ENCODE results near the gene LIMS1.
"Not testable (repeated sequence)": the region's sequence is repeated elsewhere in the genome, so short reads cannot be mapped to it uniquely, and the experiment has no call there.

Gene LIMS1

GRCh38 chr2:108637304-108637669 is 103.0 kb downstream of the LIMS1 start:
- DNase-seq = no peak

GRCh38 chr2:108640731-108641130 is 106.5 kb downstream of the LIMS1 start:
- DNase-seq = no peak

GRCh38 chr2:108641756-108642155 is 107.5 kb downstream of the LIMS1 start:
- no peak for DNase-seq

- no peak for DNase-seq
These were observed 109.1 kb downstream of the LIMS1 start for GRCh38 chr2:108643261-108643849.

GRCh38 chr2:108643862-108644261 is 109.6 kb downstream of the LIMS1 start:
- DNase-seq = not testable (repeated sequence)

GRCh38 chr2:108644446-108644845 is 110.2 kb downstream of the LIMS1 start:
- not testable (repeated sequence) for DNase-seq

GRCh38 chr2:108648796-108649195 is 114.5 kb downstream of the LIMS1 start:
- DNase-seq = not testable (repeated sequence)

GRCh38 chr2:108650465-108650864 is 116.2 kb downstream of the LIMS1 start:
- DNase-seq = not testable (repeated sequence)

GRCh38 chr2:108651468-108651867 is 117.2 kb downstream of the LIMS1 start:
- DNase-seq = not testable (repeated sequence)

- DNase-seq = not testable (repeated sequence)
These were observed 118.1 kb downstream of the LIMS1 start for GRCh38 chr2:108652187-108652931.

GRCh38 chr2:108653425-108653824 is 119.2 kb downstream of the LIMS1 start:
- not testable (repeated sequence) for DNase-seq

- not testable (repeated sequence) for DNase-seq
These were observed 119.6 kb downstream of the LIMS1 start for GRCh38 chr2:108653849-108654248.

- not testable (repeated sequence) for DNase-seq
These were observed 120.4 kb downstream of the LIMS1 start for GRCh38 chr2:108654521-108655125.

GRCh38 chr2:108655270-108655669 is 121.0 kb downstream of the LIMS1 start:
- not testable (repeated sequence) for DNase-seq

GRCh38 chr2:108656282-108656681 is 122.0 kb downstream of the LIMS1 start:
- DNase-seq = not testable (repeated sequence)

GRCh38 chr2:108657517-108657916 is 123.2 kb downstream of the LIMS1 start:
- not testable (repeated sequence) for DNase-seq

- DNase-seq = not testable (repeated sequence)
These were observed 124.3 kb downstream of the LIMS1 start for GRCh38 chr2:108658553-108658952.

- not testable (repeated sequence) for DNase-seq
These were observed 127.2 kb downstream of the LIMS1 start for GRCh38 chr2:108661493-108661892.

- not testable (repeated sequence) for DNase-seq
These were observed 127.9 kb downstream of the LIMS1 start for GRCh38 chr2:108662207-108662612.

- DNase-seq = not testable (repeated sequence)
These were observed 129.1 kb downstream of the LIMS1 start for GRCh38 chr2:108663346-108663745.

GRCh38 chr2:108664089-108664488 is 129.8 kb downstream of the LIMS1 start:
- not testable (repeated sequence) for DNase-seq

GRCh38 chr2:108664979-108665378 is 130.7 kb downstream of the LIMS1 start:
- not testable (repeated sequence) for DNase-seq

GRCh38 chr2:108665975-108666374 is 131.7 kb downstream of the LIMS1 start:
- DNase-seq = not testable (repeated sequence)

GRCh38 chr2:108667140-108667539 is 132.9 kb downstream of the LIMS1 start:
- not testable (repeated sequence) for DNase-seq
